Upper lobe of left lung (tissue), 6 donors: ENCODE results near the gene TM4SF18. TPM values are rescaled to one million over a fixed set of nuclear protein-coding genes. Genes with fewer than 3 reads are reported as not detected.
A peak's percentile ranks its signal among the peaks of the same experiment; 100 is the strongest.

ENCODE experiments used
- ATAC-seq, 2 donors: fragments of 200-7000 bp; cut with Tn5 transposase; one replicate each; pipeline ENCODE4 v1.9.1; 2022; ENCODE audit warnings: mild to moderate bottlenecking in 2 of 2, moderate library complexity in 2 of 2; ENCODE audit not compliant: low FRiP score in 2 of 2
- DNase-seq, 2 donors: peaks; one replicate each; pipeline ENCODE4 v3.0.0-alpha.2; 2019 to 2020
- H3K27ac ChIP-seq, 4 donors: fragments of 200-600 bp; sonication (generic); one replicate each; pipeline ENCODE4 v1.5.1; 2016 to 2019
- H3K27me3 ChIP-seq, 4 donors: fragments of 200-600 bp; sonication (generic); one replicate each; pipeline ENCODE4 v1.5.1; 2017 to 2019
- H3K36me3 ChIP-seq, 4 donors: fragments of 200-600 bp; sonication (generic); one replicate each; pipeline ENCODE4 v1.5.1; 2016 to 2019
- H3K4me1 ChIP-seq, 4 donors: fragments of 200-600 bp; sonication (generic); one replicate each; pipeline ENCODE4 v1.5.1; 2018 to 2019
- H3K4me3 ChIP-seq, 4 donors: fragments of 200-600 bp; sonication (generic); one replicate each; pipeline ENCODE4 v1.5.1; 2017 to 2019; ENCODE audit warnings: mild to moderate bottlenecking in 2 of 4, moderate library complexity in 1 of 4
- H3K9me3 ChIP-seq, 4 donors: fragments of 200-600 bp; sonication (generic); one replicate each; pipeline ENCODE4 v1.5.1; 2018 to 2019
- CTCF ChIP-seq, 6 experiments: fragments of 450-650 bp in 4 of 6; fragments of 200-600 bp in 2 of 6; sonication (generic) in 2 of 6; IDR thresholded peaks; one replicate each; pipeline ENCODE4 v1.5.1; 2016 to 2019; ENCODE audit warnings: antibody characterized with exemption in 6 of 6
- EP300 ChIP-seq, 4 donors: sonication (generic); formaldehyde crosslinking; IDR thresholded peaks; one replicate each; pipeline ENCODE4 v1.5.1; 2017; ENCODE audit warnings: antibody characterized with exemption in 4 of 4, control low read depth in 2 of 4
- POLR2A ChIP-seq, 4 donors: fragments of 450-650 bp; IDR thresholded peaks; one replicate each; pipeline ENCODE4 v1.5.1; 2016 to 2017; ENCODE audit warnings: antibody characterized with exemption in 4 of 4, mild to moderate bottlenecking in 2 of 4
- POLR2AphosphoS5 ChIP-seq, 2 donors: sonication (generic); formaldehyde crosslinking; IDR thresholded peaks; one replicate each; pipeline ENCODE4 v1.5.1; 2017; ENCODE audit warnings: antibody characterized with exemption in 2 of 2
- WGBS, 2 donors: methylation state at CpG; one replicate each; pipeline ENCODE4 v1.1.5; 2017 to 2018; 5-methylcytosine and 5-hydroxymethylcytosine counted together
- total RNA-seq, 6 donors: library from RNA; depleted of rRNA in 4 of 6; stranded (reverse); fragments of >200 nt in 4 of 6; gene quantifications; one replicate each; pipeline versions ENCODE4 v1.1.0 to v1.2.1, GENCODE V29; 2016 to 2021
- donor health status: DM: no; HTN: no; CAD: no; lungs with moderate emphysema.
- donor health status: DM: no; HTN: yes; CAD: no; lungs with severe emphysema.

The TM4SF18 gene
- total RNA-seq, 6 donors from 2014 or later: 0.55 to 16.6 (median 2.5) TPM

GRCh38 chr3:149319750-149320149 lies 13.7 kb downstream of the TM4SF18 start:
- Histone ChIP-seq H3K27me3 (no peaks in the 10 kb centered on the region), H3K9me3 (no peaks in the 10 kb centered on the region), H3K36me3 (no peaks in the 10 kb centered on the region), H3K4me1 (no peaks in the 10 kb centered on the region), H3K4me3 (no peak overlapping the region), H3K27ac (no peak overlapping the region)
- ATAC-seq: no peak
- no peak for DNase-seq
- WGBS, 2 donors: 93 to 97% methylated on average over 3 of the region's 3 CpGs
- TF ChIP-seq POLR2AphosphoS5 (IDR thresholded peaks at IDR 0.05) (no peak), POLR2A (IDR thresholded peaks at IDR 0.05) (no peak), CTCF (IDR thresholded peaks at IDR 0.05) (no peak), EP300 (IDR thresholded peaks at IDR 0.05) (no peak)

DNA sequence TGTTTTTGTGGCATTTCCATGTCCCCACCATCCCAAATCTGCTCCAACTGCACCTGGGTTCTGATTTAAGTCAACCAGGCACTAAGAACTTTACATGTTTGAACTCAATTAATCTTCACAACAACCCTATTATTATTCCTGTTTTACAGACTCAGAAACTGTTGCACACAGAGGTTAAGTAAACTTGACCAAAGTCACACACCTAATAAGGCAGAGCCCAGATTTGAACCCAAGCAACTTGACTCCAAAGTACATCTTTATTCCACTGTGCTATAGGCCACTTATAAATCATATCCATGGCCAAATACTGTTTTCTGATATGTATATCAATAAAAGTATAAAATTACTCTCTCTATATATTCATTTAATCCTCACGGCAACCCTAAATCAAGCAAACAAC lies 16.4 kb downstream of the TM4SF18 start:
- TF ChIP-seq EP300 (IDR thresholded peaks at IDR 0.05): no peak
- TF ChIP-seq CTCF (IDR thresholded peaks at IDR 0.05): no peak
- TF ChIP-seq POLR2AphosphoS5 (IDR thresholded peaks at IDR 0.05): no peak
- no peak for TF ChIP-seq POLR2A (IDR thresholded peaks at IDR 0.05)
- Histone ChIP-seq H3K36me3 (no peaks in the 10 kb centered on the region), H3K27ac (no peak overlapping the region), H3K27me3 (no peaks in the 10 kb centered on the region), H3K4me1 (no peaks in the 10 kb centered on the region), H3K9me3 (no peaks in the 10 kb centered on the region), H3K4me3 (no peak overlapping the region)
- ATAC-seq (no peak), DNase-seq (no peak)
- WGBS, 2 donors: 98 to 100% methylated on average over 1 of the region's 1 CpG

- Histone ChIP-seq H3K36me3 (no peaks in the 10 kb centered on the region), H3K27me3 (no peaks in the 10 kb centered on the region), H3K4me1 (no peaks in the 10 kb centered on the region), H3K4me3 (no peak overlapping the region), H3K9me3 (no peaks in the 10 kb centered on the region), H3K27ac (no peak overlapping the region)
- ATAC-seq (no peak), DNase-seq (no peak)
- TF ChIP-seq CTCF (IDR thresholded peaks at IDR 0.05) (no peak), EP300 (IDR thresholded peaks at IDR 0.05) (no peak), POLR2AphosphoS5 (IDR thresholded peaks at IDR 0.05) (no peak), POLR2A (IDR thresholded peaks at IDR 0.05) (no peak)
- WGBS, 2 donors: 66 to 70% methylated on average over 2 of the region's 2 CpGs
These were observed 17.0 kb downstream of the TM4SF18 start for GRCh38 chr3:149316437-149316836.

GRCh38 chr3:149315694-149316093 lies 17.7 kb downstream of the TM4SF18 start:
- no peak overlapping the region for H3K27ac ChIP-seq
- no peaks in the 10 kb centered on the region for H3K36me3 ChIP-seq
- TF ChIP-seq POLR2A (IDR thresholded peaks at IDR 0.05): no peak
- no peak for TF ChIP-seq POLR2AphosphoS5 (IDR thresholded peaks at IDR 0.05)
- TF ChIP-seq EP300 (IDR thresholded peaks at IDR 0.05): no peak
- no peak for TF ChIP-seq CTCF (IDR thresholded peaks at IDR 0.05)
- ATAC-seq (peak in 1 of 2 donors; percentile 31), DNase-seq (no peak)
- 66 to 70% methylated on average over 3 of the region's 3 CpGs for WGBS, 2 donors
- peaks cover 0 to 2% (median 0%) of the 10 kb centered on the region in 4 donors for H3K4me1 ChIP-seq
- no peaks in the 10 kb centered on the region for H3K9me3 ChIP-seq
- no peak overlapping the region for H3K4me3 ChIP-seq
- no peaks in the 10 kb centered on the region for H3K27me3 ChIP-seq

DNA sequence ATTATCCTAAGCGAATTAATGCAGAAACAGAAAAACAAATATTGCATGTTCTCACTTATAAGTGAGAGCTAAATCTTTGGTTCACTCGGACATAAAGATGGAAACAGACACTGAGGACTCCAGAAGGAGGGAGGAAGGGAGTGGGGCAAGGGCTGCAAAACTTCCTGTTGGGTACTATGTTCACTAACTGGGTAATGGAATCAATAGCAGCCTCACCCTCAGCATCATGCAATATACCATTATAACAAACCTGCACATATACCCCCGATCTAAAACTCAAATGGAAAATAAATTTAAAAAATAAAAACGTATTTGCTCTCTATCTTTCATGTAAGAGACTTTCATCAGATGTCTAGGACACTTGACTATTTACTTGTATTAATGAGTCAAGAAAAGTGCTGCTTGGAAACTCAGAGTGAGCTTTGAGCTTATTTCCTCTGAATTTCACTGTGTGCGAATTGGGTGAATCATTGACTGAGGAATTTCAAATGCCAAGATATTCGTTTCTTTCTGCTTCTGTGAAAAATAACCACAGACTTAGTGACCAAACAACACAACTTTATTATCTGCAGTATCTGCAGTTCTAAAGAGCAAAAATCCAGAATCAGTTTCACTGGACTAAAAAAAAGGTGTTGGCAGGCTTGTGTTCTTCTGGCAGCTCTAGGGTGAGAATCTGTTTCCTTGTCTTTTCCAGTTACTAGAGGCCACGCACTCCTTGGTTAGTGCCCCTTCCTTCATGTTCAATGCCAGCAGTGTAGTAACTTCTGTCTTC lies 18.4 kb downstream of the TM4SF18 start:
- no peak for DNase-seq
- WGBS, 2 donors: 66 to 70% methylated on average over 7 of the region's 7 CpGs
- H3K27ac ChIP-seq: no peak overlapping the region
- peak in 1 of 2 donors; percentile 19 for ATAC-seq
- no peaks in the 10 kb centered on the region for H3K9me3 ChIP-seq
- H3K4me3 ChIP-seq: no peak overlapping the region
- no peaks in the 10 kb centered on the region for H3K27me3 ChIP-seq
- H3K4me1 ChIP-seq: peaks cover 0 to 4% (median 0%) of the 10 kb centered on the region in 4 donors
- TF ChIP-seq EP300 (IDR thresholded peaks at IDR 0.05): no peak
- no peak for TF ChIP-seq POLR2AphosphoS5 (IDR thresholded peaks at IDR 0.05)
- no peak for TF ChIP-seq POLR2A (IDR thresholded peaks at IDR 0.05)
- no peak for TF ChIP-seq CTCF (IDR thresholded peaks at IDR 0.05)
- no peaks in the 10 kb centered on the region for H3K36me3 ChIP-seq
